ENCODE measurements around the gene SPHK2. TPM values are rescaled to one million over a fixed set of nuclear protein-coding genes. Genes with fewer than 3 reads are reported as not detected.
A peak's percentile ranks its signal among the peaks of the same experiment; 100 is the strongest.

Gene SPHK2
- total RNA-seq, 1 experiment from 2014 or later: 19.9 TPM

GRCh38 chr19:48650974-48651682 lies 31.8 kb downstream of the SPHK2 start:
- H3K9ac ChIP-seq (ENCODE audit: low read length): no peak overlapping the region
- H3K9me2 ChIP-seq (ENCODE audit: insufficient read depth): no peaks in the 10 kb centered on the region
- no peak for TF ChIP-seq JUND (IDR thresholded peaks at IDR 0.05)
- no peak for TF ChIP-seq SRF (IDR thresholded peaks at IDR 0.05; ENCODE audit: low read depth)
- TF ChIP-seq REST (IDR thresholded peaks at IDR 0.05; ENCODE audit: low read depth): no peak
- no peaks in the 10 kb centered on the region for H3K9me3 ChIP-seq (ENCODE audit: control insufficient read depth in 1 of 2, insufficient read depth in 1 of 2, low read depth in 1 of 2, low read length in 2 of 2)
- RAD21 ChIA-PET (ENCODE audit: low non-redundant PET in 1 of 2, low total read pairs in 2 of 2, uncharacterized antibody in 2 of 2, unreplicated experiment in 2 of 2): no interaction called here
- DNase-seq (ENCODE audit: low read depth, low spot score): no peak
- no peak for ATAC-seq
- H4K20me1 ChIP-seq (ENCODE audit: insufficient read depth): no peaks in the 10 kb centered on the region
- no peaks in the 10 kb centered on the region for H3K27me3 ChIP-seq (ENCODE audit: insufficient read depth, low read length)
- peaks cover 16 to 57% of the 10 kb centered on the region in 2 experiments for H3K4me1 ChIP-seq (ENCODE audit: control insufficient read depth in 1 of 2, insufficient read depth in 2 of 2, low read length in 2 of 2)
- POLR2A ChIA-PET: no interaction called here
- no peak overlapping the region for H3K27ac ChIP-seq (ENCODE audit: low read depth, low read length)
- no peak overlapping the region; the same call in 1 of the 2 replicates for H3K4me2 ChIP-seq (ENCODE audit: low read length)
- H3K79me2 ChIP-seq (ENCODE audit: insufficient read depth, low read length): no peaks in the 10 kb centered on the region
- intact Hi-C loops (cut with micrococcal nuclease): no loop called here
- CTCF ChIA-PET: no interaction called here
- H3K36me3 ChIP-seq (ENCODE audit: control insufficient read depth in 1 of 2, insufficient read depth in 2 of 2, low read length in 2 of 2): no peaks in the 10 kb centered on the region
- no TSS peak for BruUV-seq (replicated peaks)
- no peak overlapping the region for H2AFZ ChIP-seq (ENCODE audit: low read depth, low read length, poor library complexity, severe bottlenecking)
- no peak overlapping the region for H3K4me3 ChIP-seq (replicated peaks in 1 of 2; ENCODE audit: low read depth in 1 of 2, low read length in 2 of 2)

- H3K79me2 ChIP-seq (ENCODE audit: insufficient read depth, low read length): no peaks in the 10 kb centered on the region
- ATAC-seq (no peak), DNase-seq (ENCODE audit: low read depth, low spot score) (no peak)
- no peaks in the 10 kb centered on the region for H3K9me3 ChIP-seq (ENCODE audit: control insufficient read depth in 1 of 2, insufficient read depth in 1 of 2, low read depth in 1 of 2, low read length in 2 of 2)
- ChIA-PET POLR2A (no interaction called here), CTCF (no interaction called here), RAD21 (ENCODE audit: low non-redundant PET in 1 of 2, low total read pairs in 2 of 2, uncharacterized antibody in 2 of 2, unreplicated experiment in 2 of 2) (no interaction called here)
- H3K9me2 ChIP-seq (ENCODE audit: insufficient read depth): no peaks in the 10 kb centered on the region
- H3K27ac ChIP-seq (ENCODE audit: low read depth, low read length): peak overlapping the region; percentile 5; the same call in 1 of the 2 replicates
- BruUV-seq (replicated peaks): no TSS peak
- H3K9ac ChIP-seq (ENCODE audit: low read length): no peak overlapping the region
- no peaks in the 10 kb centered on the region for H3K27me3 ChIP-seq (ENCODE audit: insufficient read depth, low read length)
- no peak for TF ChIP-seq ATF3 (IDR thresholded peaks at IDR 0.05)
- no peak for TF ChIP-seq SIN3A (IDR thresholded peaks at IDR 0.05; ENCODE audit: low read depth)
- no peak for TF ChIP-seq ELF1 (IDR thresholded peaks at IDR 0.05; ENCODE audit: borderline replicate concordance, low read depth)
- TF ChIP-seq CBX3 (IDR thresholded peaks at IDR 0.05; ENCODE audit: low read depth): no peak
- TF ChIP-seq ZNF274 (IDR thresholded peaks at IDR 0.05; ENCODE audit: low read depth, low read length): no peak
- H3K4me3 ChIP-seq (replicated peaks in 1 of 2; ENCODE audit: low read depth in 1 of 2, low read length in 2 of 2): no peak overlapping the region
- H3K4me2 ChIP-seq (ENCODE audit: low read length): no peak overlapping the region; the same call in 1 of the 2 replicates
- H4K20me1 ChIP-seq (ENCODE audit: insufficient read depth): no peaks in the 10 kb centered on the region
- intact Hi-C loops (cut with micrococcal nuclease): no loop called here
- H3K36me3 ChIP-seq (ENCODE audit: control insufficient read depth in 1 of 2, insufficient read depth in 2 of 2, low read length in 2 of 2): no peaks in the 10 kb centered on the region
- peak overlapping the region; percentile 8 for H2AFZ ChIP-seq (ENCODE audit: low read depth, low read length, poor library complexity, severe bottlenecking)
- H3K4me1 ChIP-seq (ENCODE audit: control insufficient read depth in 1 of 2, insufficient read depth in 2 of 2, low read length in 2 of 2): peaks cover 16 to 53% of the 10 kb centered on the region in 2 experiments
Measured at GRCh38 chr19:48651683-48652048, 32.4 kb downstream of the SPHK2 start.
